GM19438 (cell line): ENCODE measurements around the gene CDT1.

ENCODE experiments used
- ATAC-seq: cut with Tn5 transposase; IDR thresholded peaks from one replicate; pipeline ENCODE4 v1.9.1; 2021; ENCODE audit warnings: low read depth; ENCODE audit not compliant: unreplicated experiment

CDT1 gene

DNA sequence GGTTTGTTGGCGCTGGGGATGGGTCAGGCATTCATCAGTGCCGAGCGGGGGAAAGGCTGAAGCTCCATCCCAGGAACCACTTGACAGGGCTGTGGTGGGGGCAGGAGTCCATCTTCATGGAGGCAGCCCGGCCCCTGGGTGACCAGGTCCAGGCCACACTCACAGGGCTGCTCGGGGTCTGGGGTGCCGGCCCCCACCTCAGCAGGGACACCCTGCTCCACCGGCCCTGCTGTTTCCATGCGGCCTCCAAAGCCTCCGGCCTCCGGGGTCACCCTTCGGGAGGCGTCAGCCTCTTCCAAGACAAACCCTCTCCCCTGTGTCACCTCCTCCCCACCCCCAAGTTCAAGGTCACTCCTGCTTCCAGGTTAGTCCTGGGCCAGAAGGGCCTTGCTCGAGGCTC is 31.1 kb downstream of the CDT1 start:
- ATAC-seq = no peak

DNA sequence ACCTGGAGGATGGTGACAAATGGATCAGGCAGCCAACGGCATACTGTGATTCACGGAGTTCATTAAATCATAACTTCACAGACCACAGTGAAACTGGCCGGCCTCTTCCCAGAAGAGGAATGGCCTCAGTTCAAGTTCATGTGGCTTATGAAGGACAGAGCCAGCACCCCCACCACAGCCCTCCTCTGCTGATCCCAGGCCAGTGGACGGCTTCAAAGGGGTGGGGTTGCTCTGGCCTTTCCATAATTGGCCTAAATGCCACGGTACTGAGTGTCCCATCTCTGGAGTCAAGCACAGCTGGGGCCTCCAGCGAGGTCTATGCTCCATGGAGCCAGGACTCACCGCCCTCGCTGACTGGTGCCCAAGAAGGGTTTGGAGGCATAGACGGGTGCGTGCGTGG is 31.8 kb downstream of the CDT1 start:
- ATAC-seq = no peak

DNA sequence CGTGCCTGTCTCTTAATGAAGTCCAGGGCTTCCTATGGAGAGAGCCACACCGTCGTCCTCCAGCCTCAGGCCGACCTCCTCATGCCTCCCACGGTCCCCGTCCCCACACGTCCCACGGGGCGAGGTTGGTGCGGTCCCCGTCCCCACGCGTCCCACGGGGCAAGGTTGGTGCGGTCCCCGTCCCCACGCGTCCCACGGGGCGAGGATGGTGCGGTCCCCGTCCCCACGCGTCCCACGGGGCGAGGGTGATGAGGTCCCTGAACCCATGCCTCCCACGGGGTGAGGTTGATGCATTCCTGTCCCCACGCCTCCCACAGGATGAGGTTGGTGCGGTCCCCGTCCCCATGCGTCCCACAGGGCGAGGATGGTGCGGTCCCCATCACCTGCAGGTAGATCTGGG is 32.2 kb downstream of the CDT1 start:
- ATAC-seq = no peak

DNA sequence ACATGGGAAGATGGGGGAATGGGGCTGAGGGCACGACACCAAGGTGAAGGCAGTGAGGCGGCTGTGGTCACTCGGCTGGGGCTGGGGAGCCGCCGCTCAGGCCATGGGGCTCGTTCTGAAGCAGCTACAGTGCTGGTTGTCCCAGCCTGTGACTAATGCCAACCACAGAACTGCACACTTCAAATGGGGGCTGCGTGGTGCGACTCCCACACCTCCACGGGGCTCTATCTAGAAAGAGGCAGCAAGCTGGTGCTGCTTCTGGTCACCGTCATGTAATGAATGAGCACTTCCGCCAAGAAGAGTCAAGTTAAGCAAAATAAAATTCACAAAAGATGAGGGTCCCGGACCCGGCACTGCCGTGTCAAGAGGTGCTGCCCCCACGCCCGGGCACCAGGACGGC is 33.2 kb downstream of the CDT1 start:
- ATAC-seq = no peak

DNA sequence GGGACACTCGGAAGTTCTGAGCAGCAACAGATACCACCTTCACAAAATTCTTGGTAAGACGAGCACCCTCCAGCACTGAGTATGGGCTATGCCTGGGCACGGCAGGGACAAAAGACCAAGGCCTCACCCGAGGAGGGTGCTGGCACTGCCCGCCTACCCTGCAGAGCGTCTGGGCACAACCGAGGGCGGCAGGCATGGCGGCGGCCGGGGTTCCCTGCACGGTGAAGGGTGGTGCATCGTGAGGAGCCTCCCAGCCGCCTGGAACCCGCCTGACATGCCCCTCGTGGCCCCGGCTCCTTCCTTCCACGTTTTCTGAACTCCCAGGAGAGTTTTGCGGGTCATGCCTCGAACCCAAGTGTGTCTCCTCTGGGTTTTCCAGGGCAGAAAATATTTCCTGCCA is 34.2 kb downstream of the CDT1 start:
- ATAC-seq = no peak

DNA sequence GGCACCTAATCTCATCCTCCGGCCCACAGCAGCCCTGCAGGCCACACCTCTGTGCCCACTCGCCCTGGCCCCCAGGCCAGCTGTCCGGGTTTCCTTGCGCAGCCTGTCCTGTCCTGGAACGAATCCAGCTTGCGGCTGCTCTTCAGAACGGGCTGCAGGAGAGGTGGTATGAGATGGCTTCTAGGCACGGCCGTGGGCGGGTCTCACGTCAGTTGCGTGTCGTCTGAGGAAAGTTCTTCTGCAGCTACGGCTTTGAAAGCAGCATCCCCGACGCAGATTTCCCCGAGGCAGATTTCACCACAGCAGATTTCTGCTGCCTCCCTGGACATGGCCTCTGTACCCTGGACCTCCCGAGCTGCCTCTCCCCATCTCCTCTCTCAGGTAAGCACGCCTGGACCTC is 35.0 kb downstream of the CDT1 start:
- no peak for ATAC-seq

DNA sequence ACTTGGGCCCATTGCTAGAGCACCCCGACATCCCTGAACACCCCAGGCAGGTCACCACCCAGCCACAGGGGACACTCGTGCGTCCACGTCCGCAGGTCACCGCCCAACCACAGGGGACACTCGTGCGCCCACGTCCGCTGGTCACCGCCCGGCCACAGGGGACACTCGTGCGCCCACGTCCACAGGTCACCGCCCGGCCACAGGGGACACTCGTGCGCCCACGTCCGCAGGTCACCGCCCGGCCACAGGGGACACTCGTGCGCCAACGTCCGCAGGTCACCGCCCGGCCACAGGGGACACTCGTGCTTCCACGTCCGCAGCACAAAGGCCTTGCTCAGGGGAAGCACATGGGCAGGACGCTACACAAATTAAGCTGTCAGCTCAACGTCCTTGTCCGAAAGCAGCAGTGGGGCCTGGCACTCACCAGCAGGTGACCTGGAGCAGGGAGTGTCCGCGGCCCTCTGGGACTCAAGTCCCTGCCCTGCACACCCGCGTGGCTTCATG is 35.5 kb downstream of the CDT1 start:
- ATAC-seq = no peak

DNA sequence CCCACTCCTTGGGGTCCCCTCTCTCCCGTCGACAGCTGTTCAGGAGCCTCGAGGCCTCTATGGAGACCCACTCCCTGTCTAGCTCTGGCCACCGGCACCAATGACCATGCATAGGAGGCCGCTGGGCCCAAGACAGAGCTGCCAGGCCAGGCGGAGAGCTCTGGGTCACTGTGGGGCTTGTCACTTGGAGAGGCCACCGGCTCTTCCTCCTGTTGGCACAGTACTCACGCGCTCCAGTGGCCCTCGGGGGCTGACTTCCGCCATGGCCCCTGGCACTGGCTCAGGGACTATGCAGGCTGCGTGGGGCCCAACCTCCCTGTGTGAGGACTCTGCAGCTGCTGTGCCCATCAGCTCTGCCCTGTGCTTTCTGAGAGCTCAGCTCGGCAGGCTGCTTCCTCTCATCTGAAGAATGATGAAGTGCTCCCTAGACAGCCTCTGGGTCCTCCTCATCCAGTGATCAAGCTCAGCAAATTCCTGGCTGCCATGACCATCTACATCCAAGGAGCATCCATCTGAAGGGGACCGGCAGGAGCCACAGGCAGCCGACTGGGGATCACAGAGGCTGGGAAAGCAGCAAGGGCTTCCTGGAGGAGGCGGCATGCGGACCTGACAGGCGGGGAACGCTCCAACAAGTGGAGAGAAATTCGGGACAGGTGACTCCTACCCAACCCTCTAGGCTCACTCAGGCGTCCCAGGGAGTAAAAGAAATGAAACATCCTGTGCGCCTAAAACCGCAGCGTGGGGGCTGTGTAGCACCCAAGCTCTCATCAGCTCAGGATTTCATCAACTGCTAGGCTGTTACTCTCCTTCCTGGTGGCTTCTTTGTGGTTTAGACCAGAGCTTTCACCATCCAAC is 36.4 kb downstream of the CDT1 start:
- ATAC-seq = no peak

DNA sequence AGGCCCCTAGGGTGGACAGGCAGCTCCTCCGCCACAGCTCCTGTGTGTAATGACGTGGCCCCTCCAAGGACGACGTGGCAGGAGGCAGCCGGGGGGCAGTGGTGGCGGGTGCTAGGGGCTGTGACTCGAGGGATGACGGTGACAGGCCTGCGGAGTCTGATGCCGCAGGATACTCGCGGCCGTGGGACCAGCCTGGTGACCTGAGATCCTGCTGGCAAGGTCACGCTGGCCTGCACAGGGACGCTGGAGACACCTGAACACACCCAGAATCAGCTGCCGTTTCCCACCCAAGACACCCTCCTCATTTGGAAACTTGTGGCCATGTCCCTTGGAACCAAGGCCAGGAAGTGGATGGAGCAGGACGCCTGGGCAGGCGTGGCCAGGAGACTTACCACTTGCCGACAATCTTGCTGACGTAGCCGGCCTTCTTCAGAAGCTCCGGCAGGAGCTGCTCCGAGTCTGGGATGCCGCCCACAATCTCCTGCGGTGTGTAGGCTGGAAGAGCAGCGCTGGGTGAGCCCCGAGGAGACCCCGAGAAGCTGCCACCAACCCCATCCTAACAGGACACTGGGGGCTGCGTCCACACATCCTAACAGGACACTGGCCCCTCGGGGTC is 37.1 kb downstream of the CDT1 start:
- ATAC-seq = no peak

DNA sequence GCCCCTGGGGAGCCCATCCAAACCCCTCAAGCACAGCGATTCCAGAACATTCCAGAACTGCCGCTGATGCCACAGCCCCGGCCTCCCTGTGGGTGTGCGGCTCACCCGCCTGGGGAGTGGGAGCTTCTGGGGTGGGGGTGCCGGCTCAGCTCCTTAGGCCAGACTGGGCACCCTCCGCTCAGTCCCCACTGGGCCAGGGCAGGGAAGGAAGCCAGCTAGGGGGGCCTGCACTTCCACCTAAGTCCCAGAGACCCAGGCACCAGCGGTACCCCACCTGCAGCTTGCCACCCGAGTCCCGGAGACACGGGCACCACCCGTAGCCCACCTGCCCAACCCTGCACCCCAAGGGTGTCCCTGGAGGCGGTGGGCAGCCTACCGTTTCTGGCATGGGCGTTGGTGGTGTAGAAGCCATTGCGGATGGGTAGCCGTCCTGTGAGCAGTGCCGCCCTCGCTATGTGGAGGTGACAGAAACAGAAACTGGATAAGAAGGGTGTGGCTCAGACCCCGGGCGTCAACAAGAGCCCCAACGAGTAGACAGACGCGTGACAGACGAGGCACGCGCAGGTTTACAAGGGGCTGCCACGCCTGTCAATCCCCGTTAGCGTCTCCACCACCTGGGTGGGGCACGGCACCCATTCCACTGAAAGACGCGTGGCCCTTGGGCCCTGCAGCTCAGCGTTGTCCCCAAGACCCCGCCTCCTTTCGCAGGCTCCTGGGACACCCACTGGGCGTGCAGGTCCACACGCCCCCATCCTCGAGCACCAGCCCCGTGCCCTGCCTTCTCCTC is 38.1 kb downstream of the CDT1 start:
- ATAC-seq = no peak

DNA sequence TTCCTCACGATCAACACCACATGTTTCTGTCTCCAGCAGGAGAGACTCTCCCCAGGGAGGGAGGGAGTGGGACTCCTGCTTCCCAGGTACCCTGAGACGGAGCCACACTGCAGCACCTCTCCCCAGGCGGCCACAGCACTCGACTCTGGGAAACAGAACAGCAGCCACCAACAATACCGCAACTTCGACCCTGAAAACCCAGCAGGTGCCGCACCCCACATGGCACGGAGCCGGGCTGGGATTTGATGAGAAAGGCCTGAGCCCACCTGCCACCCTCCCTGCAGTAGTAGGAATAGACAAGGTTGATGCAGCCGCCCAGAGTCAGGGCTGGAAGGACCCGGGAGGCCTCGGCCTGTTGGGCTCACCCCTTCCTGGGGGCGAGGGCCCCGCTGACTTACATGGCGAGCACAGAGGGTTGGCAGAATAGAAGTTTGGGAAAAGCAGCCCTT is 38.7 kb downstream of the CDT1 start:
- ATAC-seq = no peak

DNA sequence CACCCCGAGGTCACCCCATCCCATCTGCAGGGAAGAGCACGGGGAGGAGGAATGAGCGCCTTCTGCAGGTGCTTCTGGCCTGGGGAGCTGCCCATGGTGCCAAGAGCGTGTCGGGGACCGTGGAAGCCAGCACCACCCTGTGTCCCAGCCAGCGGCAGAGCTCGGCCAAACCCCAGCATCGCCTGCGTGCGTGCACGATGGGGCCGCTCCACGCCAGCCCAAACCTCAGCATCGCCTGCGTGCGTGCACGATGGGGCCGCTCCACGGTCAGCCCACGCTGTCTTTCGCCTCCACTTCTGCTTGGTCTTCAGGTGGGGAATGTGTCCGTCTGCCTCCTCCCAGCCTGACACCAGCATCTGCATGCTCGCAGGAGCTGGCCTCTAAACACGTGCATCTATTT is 39.2 kb downstream of the CDT1 start:
- ATAC-seq = no peak

DNA sequence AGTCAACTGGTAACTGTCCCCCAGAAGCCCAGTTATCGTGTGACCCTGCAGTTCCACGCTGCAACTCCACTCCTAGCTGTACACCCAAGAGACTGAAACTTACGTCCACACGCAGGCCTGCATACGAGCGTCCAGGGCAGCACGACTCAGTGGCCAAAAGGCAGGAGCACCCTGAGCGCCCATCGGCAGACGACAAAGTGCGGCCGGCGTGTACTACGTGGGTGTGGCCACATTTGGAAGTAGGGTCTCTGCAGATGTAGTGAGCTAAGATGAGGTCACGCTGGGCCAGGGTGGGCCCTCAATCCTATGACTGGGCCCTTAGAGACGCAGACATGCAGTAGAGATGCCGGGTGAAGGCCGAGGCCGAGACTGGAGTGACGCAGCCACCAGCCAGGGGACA is 39.7 kb downstream of the CDT1 start:
- no peak for ATAC-seq

DNA sequence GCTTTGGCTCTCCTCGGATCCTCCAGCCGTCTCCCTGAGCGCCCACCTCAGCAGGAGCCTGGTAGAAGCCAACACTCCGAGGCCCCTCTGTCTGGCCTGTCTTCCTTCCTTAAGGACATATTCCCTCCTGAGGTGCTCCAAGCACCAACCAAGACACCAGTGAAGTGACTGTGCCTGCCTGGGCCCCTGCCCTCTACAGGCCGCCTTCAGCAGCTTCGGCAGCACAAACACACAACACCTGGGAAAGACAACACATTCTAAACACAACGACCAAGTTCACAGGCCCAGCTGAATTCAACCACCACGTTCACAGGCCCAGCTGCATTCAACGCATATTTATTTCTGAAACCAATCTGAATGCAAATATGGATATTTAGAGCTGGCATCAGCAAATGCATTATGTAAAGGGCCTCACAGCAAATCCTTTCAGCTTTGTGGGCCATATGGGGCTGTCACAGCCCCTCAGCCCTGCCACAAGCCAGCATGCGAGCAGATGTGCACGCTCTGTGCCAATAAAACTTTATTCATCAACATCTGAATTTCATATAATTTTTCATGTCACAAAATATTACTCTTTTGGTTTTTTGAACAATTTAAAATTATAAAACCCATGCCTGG is 40.9 kb downstream of the CDT1 start:
- ATAC-seq = no peak

DNA sequence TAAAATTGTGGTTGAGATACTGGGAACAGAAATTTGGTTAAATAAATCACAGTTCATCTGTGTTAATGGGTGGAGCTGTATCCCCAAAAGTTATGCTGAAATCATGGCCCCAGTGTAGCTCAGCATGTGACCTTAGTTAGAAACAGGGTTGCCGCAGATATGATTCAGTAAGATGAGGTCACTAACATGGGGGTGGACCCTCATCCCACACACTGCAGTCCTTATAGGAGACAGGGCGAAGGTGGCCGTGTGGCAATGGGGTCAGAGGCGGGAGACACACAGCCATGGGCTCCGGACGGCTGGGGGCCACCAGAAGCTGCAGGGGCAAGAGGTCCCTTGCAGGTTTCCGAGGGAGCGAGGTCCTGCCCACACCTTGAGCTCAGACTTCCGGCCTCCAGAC is 42.5 kb downstream of the CDT1 start:
- ATAC-seq = no peak

DNA sequence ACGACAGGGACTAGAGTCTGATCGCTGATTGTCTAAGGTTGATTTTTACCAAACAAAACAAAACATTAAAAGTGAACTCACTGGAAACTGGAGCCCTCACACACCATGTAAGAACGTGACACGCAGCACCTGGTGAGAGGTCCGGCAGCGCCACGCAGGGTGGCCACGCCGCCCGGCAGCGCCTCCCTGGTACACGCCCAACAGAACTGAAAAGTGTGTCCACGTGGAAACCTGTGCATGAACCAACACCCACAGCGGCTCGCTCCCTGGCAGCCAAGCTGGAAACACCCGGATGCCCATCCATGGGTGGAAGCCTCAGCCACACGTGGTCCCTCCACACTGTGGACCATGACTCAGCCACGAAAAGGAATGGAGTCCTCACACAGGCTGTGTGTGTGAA is 44.1 kb downstream of the CDT1 start:
- ATAC-seq = no peak

DNA sequence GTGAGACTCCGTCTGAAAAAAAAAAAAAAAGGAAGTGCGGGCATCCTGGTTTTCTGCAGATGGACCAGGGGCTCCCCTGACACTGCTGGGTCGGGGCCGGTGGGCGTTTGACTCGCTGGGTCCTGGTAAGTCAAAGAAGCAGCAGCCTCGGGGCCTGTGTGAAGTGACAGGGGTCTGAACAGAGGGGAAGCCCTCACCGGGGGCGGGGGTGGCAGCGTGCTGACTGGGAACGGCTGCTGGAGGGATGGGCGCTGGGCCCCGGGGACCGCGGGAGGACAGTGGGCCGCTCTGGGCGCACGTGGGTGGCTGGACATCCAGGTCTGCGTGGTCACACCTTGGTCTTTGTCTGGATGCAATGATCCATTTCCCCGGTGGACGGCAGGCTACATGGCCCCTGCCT is 45.0 kb downstream of the CDT1 start:
- no peak for ATAC-seq

DNA sequence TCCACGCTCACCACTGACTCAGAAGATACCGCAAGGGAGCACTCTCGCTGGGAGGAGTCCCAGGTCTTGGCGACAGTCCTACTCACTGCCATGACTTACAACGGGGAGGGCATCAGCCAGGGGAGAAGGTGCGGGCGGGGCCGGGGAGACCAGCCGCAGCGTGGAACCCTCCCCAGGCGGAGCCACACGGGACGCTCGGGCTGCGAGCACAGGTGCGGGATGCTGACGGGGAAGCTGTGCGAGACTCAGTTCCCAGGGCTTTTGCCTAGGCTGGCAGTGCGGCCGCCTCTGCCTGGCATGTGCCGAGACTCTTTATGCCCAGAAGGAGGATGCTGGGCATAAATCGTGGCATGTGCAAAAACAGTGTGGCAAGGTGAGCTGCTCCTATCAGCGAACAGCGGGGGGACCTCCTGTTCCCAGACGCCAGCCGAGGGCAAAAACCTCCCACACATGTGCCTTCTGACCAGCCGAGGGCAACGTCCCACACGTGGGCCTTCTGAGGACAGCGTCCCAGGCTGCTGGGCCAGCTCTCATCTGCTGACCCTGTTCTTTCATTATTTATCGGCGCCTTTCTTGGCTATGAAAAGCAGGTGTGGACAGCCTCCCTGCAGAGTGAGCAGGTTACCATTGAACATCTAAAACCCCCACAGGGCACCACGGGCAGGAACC is 47.1 kb downstream of the CDT1 start:
- no peak for ATAC-seq

DNA sequence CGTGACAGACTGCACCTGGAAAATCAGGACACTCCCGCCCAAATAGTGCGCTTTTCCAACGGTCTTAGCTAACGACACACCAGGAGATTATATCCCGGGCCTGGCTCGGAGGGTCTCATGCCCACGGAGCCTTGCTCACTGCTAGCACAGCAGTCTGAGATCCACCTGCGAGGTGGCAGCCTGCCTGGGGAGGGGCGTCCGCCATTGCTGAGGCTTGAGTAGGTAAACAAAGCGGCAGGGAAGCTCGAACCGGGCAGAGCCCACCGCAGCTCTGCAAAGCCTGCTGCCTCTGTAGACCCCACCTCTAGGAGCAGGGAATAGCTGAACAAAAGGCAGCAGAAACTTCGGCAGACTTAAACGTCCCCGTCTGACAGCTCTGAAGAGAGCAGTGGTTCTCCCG is 48.0 kb downstream of the CDT1 start:
- ATAC-seq = no peak

DNA sequence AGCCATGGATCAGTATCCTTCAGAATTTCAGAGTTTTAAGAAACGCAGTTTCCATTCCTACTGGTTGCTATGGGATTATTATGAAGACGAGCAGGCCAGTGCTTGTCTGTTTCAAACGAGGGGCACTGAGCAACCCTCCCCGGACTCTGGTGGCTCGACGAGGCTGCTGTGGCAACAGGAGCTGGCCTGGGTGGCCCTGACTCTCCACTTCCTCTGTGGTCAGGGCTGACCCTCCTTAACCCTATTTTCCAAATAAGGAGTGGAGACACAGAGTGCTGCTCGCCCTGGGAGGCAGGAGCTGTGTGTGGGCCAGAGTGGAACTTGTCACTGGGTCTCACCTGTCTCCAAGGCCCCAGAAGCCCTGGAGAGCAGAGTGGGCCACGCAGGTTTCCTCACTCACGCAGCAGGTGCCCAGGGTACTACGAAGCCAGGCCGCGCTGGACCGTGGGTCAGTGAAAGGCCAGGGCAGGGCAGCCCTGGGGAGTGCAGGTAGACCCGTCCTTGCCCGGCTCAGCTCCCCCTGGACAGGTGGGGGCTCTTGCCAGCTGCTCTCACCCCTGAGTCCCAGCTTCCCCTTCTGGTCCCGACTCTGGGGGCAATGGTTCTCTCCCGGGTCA is 49.8 kb downstream of the CDT1 start:
- ATAC-seq = no peak
